ENCODE data around the gene RET.
"Not testable (repeated sequence)": the region's sequence is repeated elsewhere in the genome, so short reads cannot be mapped to it uniquely, and the experiment has no call there.

RET gene

GRCh38 chr10:43078175-43078985, 1.5 kb downstream of the RET start:
- DNase-seq (ENCODE audit: low read depth) = no peak

GRCh38 chr10:43078986-43079273, 2.1 kb downstream of the RET start:
- no peak for DNase-seq (ENCODE audit: low read depth)

GRCh38 chr10:43079856-43080255, 3.0 kb downstream of the RET start:
- no peak for DNase-seq (ENCODE audit: low read depth)

DNA sequence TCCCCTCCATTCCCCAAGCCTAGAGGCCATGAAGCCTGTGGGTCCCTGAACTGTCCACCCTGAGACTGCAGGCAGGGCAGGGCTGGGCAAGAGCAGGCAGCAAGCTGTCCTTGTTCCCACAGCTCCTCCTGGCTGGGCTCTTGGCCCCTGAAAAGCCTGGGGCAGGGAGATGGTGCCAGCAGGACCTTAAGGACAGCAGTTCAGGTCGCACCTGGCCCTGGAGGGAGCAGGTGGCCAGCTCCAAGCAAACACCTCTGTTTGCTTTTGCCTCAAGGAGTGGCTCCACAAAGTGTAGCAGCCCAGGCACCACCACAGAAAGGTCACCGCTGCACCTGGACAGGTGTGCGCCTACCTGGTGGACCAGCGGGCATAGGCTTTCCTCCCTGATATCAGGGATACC, 5.2 kb downstream of the RET start:
- DNase-seq (ENCODE audit: low read depth) = no peak

- DNase-seq (ENCODE audit: low read depth) = no peak
Measured at GRCh38 chr10:43082746-43083145, 5.9 kb downstream of the RET start.

- no peak for DNase-seq (ENCODE audit: low read depth)
Measured at GRCh38 chr10:43083764-43084163, 6.9 kb downstream of the RET start.

GRCh38 chr10:43084812-43085211, 7.9 kb downstream of the RET start:
- DNase-seq (ENCODE audit: low read depth) = no peak

DNA sequence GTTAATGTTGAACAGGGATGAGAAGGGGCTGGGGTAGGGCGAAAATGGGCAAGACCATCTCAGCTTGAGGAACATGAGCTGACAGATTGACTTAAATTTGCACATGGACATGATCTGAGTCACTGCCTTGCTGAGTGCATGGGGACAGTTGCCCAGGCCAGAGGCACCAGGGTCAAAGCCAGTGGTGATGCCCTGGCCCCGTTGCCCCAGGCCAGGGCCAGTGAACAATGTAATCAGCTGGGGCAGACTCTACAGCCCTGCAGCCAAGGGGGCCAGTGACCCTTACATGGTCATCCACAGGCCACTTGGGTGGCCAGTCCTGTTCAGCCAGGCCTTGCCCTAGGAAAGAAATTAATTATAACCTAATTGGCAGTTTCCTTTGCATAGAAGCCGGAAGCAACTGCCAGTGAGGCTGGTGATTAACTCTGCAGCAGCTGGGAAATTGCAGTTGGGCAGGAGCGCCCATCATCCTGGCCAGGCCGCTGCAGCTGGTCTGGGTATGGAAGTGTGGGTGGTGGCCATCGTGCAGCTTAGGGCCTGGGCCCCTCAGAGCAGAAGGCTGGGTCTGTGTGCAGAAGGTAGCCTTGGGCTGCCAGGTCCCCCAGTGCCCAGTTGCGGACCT, 9.6 kb downstream of the RET start:
- DNase-seq (ENCODE audit: low read depth) = no peak

- DNase-seq (ENCODE audit: low read depth) = no peak
Measured at GRCh38 chr10:43089519-43089918, 12.7 kb downstream of the RET start.

- DNase-seq (ENCODE audit: low read depth) = no peak
Measured at GRCh38 chr10:43090188-43090587, 13.3 kb downstream of the RET start.

DNA sequence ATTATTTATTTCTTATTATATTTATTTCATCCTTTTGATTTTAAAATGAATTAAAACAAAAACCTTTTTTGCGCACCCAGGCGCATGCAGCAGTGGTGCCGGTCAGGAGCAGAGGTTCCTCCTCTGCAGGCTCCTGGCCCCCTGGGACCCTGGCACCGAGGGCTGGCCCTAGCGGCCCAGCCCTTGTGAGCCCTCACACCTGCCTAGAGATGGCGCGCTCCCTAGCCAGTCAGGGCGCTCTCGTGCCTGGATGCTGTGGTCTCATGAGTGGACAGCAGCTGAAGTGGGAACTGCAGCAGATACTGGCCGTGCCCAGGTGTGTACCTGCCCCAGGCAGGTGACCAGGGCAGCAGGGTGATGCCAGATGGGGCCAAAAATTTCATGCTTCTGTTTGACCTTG, 13.8 kb downstream of the RET start:
- no peak for DNase-seq (ENCODE audit: low read depth)

DNA sequence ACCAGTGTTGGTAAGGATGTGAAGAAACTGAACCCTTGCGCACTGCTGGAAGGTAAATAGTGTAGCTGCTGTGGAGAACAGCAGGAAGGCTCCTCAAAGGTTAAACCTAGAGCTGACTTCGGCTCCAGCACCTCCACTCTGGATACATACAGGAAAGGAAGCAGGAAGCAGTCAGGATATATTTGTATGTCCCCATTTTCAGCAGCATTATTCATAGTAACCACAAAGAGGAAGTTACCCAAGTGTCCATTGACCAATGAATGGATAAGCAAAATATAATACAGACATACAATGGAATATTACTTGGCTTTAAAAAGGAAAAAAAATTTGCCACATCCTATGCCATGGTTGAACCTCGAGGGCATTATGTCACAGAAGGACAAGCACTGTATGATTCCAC, 15.0 kb downstream of the RET start:
- DNase-seq (ENCODE audit: low read depth) = no peak

- no peak for DNase-seq (ENCODE audit: low read depth)
Measured at GRCh38 chr10:43093423-43094076, 16.7 kb downstream of the RET start.

- no peak for DNase-seq (ENCODE audit: low read depth)
Measured at GRCh38 chr10:43094085-43094484, 17.2 kb downstream of the RET start.

DNA sequence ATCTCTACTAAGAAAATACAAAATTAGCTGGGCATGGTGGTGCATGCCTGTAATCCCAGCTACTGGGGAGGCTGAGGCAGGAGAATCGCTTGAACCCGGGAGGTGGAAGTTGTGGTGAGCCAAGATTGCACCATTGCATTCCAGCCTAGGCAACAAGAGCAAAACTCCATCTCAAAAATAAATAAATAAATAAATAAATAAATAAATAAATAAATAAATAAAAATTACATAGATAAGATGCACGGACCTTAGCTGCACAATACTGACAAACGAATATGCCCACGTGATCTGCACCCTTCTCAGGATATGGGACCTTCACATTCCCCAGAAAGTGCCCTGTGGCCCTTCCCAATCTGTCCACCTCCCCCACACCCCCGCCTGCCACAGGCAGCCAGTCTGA, 22.5 kb downstream of the RET start:
- not testable (repeated sequence) for DNase-seq (ENCODE audit: low read depth)

DNA sequence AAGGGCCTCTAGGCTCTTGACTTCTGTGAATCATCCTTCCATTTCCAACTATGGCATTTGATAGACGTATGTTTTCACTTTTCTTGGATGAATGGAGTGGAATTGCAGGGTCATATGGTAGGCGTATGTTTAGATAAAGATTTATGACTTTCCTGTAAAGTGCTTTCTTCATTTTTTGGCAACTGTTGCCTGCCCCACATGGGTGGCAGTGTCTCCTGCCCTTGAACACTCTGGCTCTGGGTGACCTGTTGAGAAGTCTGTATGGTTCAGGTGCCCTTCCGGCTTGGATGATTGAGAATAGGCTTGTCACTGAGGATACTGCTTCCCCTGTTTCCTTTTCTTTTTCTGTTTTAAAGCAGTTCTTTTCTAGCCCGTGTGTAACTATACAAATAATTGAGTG, 23.1 kb downstream of the RET start:
- no peak for DNase-seq (ENCODE audit: low read depth)

DNA sequence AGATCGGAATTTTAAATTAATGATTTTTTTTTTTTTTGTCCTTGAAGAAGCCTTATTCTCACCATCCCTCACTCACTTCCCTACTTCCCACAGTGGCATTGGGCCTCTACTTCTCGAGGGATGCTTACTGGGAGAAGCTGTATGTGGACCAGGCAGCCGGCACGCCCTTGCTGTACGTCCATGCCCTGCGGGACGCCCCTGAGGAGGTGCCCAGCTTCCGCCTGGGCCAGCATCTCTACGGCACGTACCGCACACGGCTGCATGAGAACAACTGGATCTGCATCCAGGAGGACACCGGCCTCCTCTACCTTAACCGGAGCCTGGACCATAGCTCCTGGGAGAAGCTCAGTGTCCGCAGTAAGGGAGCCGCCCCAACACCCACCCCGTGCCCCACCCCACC, 23.5 kb downstream of the RET start:
- no peak for DNase-seq (ENCODE audit: low read depth)

GRCh38 chr10:43102063-43102828, 25.4 kb downstream of the RET start:
- DNase-seq (ENCODE audit: low read depth) = no peak

DNA sequence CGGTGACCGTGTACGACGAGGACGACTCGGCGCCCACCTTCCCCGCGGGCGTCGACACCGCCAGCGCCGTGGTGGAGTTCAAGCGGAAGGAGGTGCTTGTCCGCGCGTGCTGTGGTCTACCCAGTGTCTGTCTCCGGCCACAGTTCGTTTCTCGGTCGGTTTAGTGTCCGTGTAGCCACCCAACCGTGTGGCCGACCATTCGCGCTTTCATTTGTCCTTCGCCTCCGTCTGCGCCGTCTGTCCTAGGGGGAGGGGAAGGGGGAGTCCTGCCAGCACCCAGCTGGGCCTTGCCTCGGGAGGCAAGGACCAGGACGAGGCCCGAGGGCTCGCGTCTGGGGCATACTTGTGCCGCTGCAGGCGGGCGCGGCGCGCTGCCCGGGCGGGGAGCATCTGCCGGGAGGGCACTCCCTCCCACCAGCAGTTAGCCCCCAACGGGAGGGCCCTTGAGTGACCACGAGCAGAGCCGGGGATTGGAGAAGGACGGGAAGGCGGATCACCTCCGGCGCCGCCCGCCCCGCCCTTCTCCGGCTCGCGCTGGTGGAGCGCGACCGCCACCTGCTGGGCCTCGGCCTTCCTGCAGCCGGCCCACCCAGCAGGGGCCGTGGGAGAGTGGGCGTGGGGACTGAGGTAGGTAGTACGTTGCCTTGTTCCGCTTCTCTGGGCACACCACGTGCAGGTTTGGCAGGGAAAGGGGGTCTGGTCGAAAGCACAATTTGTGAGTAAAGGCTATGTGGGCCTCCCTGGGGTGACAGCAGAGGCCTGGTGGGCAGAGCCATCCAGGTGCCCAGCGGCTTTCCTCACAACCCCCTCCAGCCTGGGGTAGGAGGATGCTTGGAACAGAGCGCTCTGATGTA, 28.5 kb downstream of the RET start:
- DNase-seq (ENCODE audit: low read depth) = no peak

- no peak for DNase-seq (ENCODE audit: low read depth)
Measured at GRCh38 chr10:43105956-43106229, 29.0 kb downstream of the RET start.

DNA sequence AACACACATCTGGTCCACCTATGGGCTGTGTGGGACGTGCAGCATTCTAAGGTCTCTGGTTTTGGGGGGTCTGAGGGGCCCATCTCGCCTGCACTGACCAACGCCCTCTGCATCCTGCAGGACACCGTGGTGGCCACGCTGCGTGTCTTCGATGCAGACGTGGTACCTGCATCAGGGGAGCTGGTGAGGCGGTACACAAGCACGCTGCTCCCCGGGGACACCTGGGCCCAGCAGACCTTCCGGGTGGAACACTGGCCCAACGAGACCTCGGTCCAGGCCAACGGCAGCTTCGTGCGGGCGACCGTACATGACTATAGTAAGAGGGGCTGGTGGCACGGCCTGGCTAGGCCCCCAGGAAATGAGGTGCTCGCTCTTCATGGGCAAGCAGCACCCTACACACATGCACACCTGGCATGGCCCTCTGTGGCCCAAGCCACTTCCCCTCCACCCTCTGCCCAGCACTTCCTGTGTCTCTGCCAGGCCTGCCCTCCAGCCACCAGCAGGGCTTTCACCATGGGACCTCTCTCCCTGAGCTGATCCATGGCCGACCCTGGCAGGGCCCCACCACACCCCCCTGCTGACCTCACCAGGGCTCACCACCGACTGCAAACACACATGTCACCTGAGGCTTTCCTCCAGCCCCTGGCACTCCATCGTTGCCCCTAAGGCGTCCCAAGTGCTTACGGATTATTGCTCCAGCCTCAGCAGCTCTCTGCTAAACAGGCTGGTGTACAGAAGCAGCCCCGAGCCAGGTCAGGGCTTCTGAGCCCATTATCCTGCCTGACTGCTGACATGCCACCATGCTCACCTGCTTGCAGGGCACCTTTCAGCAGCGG, 29.6 kb downstream of the RET start:
- no peak for DNase-seq (ENCODE audit: low read depth)

All from HS-27A (cell line).